ENCODE results near the gene MEGF10. TPM values are rescaled to one million over a fixed set of nuclear protein-coding genes. Genes with fewer than 3 reads are reported as not detected.

The MEGF10 gene
- total and polyA plus RNA-seq, 8 donors = 0.02 to 0.59 (median 0.06) TPM; not detected in 1

- no peaks in the 10 kb centered on the region for H3K36me3 ChIP-seq
- peaks cover 13 to 26% (median 16%) of the 10 kb centered on the region in 3 donors for H3K4me1 ChIP-seq
- intact Hi-C loops (cut with DNase I) = no loop called here
- 90 to 94% methylated on average over 3 of the region's 3 CpGs for WGBS, 2 donors
- no peak for FAIRE-seq
- H3K27me3 ChIP-seq = no peaks in the 10 kb centered on the region
- no peak for DNase-seq
- ATAC-seq = no peak
- TF ChIP-seq, protein P1, sequence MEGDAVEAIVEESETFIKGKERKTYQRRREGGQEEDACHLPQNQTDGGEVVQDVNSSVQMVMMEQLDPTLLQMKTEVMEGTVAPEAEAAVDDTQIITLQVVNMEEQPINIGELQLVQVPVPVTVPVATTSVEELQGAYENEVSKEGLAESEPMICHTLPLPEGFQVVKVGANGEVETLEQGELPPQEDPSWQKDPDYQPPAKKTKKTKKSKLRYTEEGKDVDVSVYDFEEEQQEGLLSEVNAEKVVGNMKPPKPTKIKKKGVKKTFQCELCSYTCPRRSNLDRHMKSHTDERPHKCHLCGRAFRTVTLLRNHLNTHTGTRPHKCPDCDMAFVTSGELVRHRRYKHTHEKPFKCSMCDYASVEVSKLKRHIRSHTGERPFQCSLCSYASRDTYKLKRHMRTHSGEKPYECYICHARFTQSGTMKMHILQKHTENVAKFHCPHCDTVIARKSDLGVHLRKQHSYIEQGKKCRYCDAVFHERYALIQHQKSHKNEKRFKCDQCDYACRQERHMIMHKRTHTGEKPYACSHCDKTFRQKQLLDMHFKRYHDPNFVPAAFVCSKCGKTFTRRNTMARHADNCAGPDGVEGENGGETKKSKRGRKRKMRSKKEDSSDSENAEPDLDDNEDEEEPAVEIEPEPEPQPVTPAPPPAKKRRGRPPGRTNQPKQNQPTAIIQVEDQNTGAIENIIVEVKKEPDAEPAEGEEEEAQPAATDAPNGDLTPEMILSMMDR (IDR thresholded peaks at IDR 0.05) = no peak
- H3K4me3 ChIP-seq = no peak overlapping the region
- no peak overlapping the region for H3K27ac ChIP-seq
- H3K9me3 ChIP-seq = no peaks in the 10 kb centered on the region
Observed at GRCh38 chr5:127324756-127325155, 34.2 kb downstream of the MEGF10 start.

- Histone ChIP-seq H3K27ac (no peak overlapping the region), H3K36me3 (no peaks in the 10 kb centered on the region), H3K9me3 (no peaks in the 10 kb centered on the region), H3K4me3 (no peak overlapping the region), H3K27me3 (no peaks in the 10 kb centered on the region), H3K4me1 (peaks cover 0 to 16% (median 12%) of the 10 kb centered on the region in 3 donors)
- TF ChIP-seq, protein P1 (IDR thresholded peaks at IDR 0.05) = no peak
- 79 to 85% methylated on average over 4 of the region's 4 CpGs for WGBS, 2 donors
- no peak for FAIRE-seq
- no peak for DNase-seq
- ATAC-seq = no peak
- intact Hi-C loops (cut with DNase I) = no loop called here
Observed at GRCh38 chr5:127326431-127326830, 35.8 kb downstream of the MEGF10 start.

- WGBS, 2 donors = 80 to 93% methylated on average over 1 of the region's 1 CpG
- H3K36me3 ChIP-seq = no peaks in the 10 kb centered on the region
- H3K27ac ChIP-seq = no peak overlapping the region
- intact Hi-C loops (cut with DNase I) = no loop called here
- H3K4me1 ChIP-seq = peaks cover 0 to 12% (median 7%) of the 10 kb centered on the region in 3 donors
- H3K4me3 ChIP-seq = no peak overlapping the region
- TF ChIP-seq, protein P1 (IDR thresholded peaks at IDR 0.05) = no peak
- no peaks in the 10 kb centered on the region for H3K27me3 ChIP-seq
- FAIRE-seq (no peak), DNase-seq (no peak), ATAC-seq (no peak)
- H3K9me3 ChIP-seq = no peaks in the 10 kb centered on the region
Observed at GRCh38 chr5:127326976-127327755, 36.6 kb downstream of the MEGF10 start.

- 90 to 92% methylated on average over 3 of the region's 3 CpGs for WGBS, 2 donors
- TF ChIP-seq, protein P1 (IDR thresholded peaks at IDR 0.05) = no peak
- no peak for FAIRE-seq
- no peaks in the 10 kb centered on the region for H3K4me1 ChIP-seq
- DNase-seq = no peak
- no peak overlapping the region for H3K27ac ChIP-seq
- no peaks in the 10 kb centered on the region for H3K36me3 ChIP-seq
- no peak overlapping the region for H3K4me3 ChIP-seq
- H3K9me3 ChIP-seq = no peaks in the 10 kb centered on the region
- no peak for ATAC-seq
- intact Hi-C loops (cut with DNase I) = no loop called here
- H3K27me3 ChIP-seq = no peaks in the 10 kb centered on the region
Observed at GRCh38 chr5:127330116-127330515, 39.5 kb downstream of the MEGF10 start.

Data from pancreas (tissue), 10 donors.